ENCODE data around the gene PLXND1. TPM values are rescaled to one million over a fixed set of nuclear protein-coding genes. Genes with fewer than 3 reads are reported as not detected.
A peak's percentile ranks its signal among the peaks of the same experiment; 100 is the strongest.
"Not testable (repeated sequence)": the region's sequence is repeated elsewhere in the genome, so short reads cannot be mapped to it uniquely, and the experiment has no call there.

Gene PLXND1
- 68.0 and 68.9 TPM in 2 replicates for total RNA-seq (2014; rRNA removed; shearing (Covaris generic))

GRCh38 chr3:129606636-129607390 is at the start of gene PLXND1:
Gene PLXND1, minus strand, starts transcription at chr3:129606676. Its CDS starts 37 bp downstream, at chr3:129606639.
- peak; percentile 70 for DNase-seq (ENCODE audit: low read depth)

GRCh38 chr3:129655291-129655700 is 48.8 kb upstream of the PLXND1 start:
- DNase-seq (ENCODE audit: low read depth): no peak

DNA sequence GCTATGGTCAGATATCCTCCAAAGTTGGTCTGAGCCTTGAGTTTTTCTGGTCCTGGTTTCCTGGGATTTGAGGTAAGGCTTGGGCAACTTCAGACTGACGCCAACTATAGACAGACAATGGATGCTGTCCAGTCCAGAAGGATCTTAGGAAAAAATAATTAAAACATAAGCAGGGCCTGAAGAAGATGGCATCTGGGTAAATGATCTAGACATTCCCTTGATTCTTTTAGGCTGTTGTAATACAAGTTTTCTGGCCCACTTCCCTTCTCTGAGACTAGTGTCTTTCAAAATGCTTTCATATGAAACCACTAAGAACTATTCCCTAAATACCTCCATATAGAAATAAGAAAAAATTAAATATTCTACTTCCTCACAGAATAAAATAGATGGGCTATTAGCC is 47.7 kb upstream of the PLXND1 start:
- peak; percentile 12 for DNase-seq (ENCODE audit: low read depth)

DNA sequence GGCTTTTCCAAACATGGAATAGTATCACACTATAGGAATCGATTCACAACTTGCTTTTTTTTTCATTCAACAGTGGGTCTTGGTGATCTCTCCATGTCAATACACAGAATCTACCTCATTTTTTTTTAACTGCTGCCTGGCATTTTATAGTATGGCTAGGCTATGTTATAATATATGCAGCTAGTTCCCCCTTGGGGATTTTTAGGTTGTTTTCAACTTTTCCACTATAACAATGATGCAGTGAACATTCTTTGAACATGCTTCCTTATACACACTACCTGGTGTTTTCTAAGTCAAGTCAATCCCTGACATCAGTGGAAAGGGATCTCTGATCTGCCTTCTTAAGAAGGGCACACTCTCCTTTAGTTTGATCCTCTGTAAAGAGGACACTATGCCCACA is 46.5 kb upstream of the PLXND1 start:
- no peak for DNase-seq (ENCODE audit: low read depth)

GRCh38 chr3:129651435-129652202 is 45.1 kb upstream of the PLXND1 start:
- peak; percentile 95 for DNase-seq (ENCODE audit: low read depth)

GRCh38 chr3:129650256-129650872 is 43.9 kb upstream of the PLXND1 start:
- DNase-seq (ENCODE audit: low read depth): peak; percentile 71

- DNase-seq (ENCODE audit: low read depth): no peak
Measured at GRCh38 chr3:129648391-129648790, 41.9 kb upstream of the PLXND1 start.

GRCh38 chr3:129645286-129645685 is 38.8 kb upstream of the PLXND1 start:
- DNase-seq (ENCODE audit: low read depth): no peak

DNA sequence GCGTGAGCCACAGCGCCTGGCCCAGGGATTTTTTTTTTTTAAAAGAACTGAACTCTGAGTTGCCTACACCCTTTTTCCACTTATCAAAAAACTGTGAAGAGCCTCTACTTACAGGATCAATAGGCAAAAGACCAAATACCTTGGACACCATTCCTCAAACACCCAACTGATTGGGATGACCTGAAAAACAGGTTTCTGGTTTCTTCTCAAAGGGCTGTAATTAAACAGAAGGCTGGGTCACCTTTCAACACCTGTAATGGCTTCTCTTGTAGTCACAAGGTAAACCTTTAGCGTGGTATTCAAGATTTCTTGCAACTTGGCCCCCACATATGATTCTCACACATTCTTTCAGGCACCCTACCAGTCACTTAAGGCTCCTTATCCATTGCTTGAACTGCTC is 38.4 kb upstream of the PLXND1 start:
- DNase-seq (ENCODE audit: low read depth): no peak

- DNase-seq (ENCODE audit: low read depth): not testable (repeated sequence)
Measured at GRCh38 chr3:129641567-129642260, 35.2 kb upstream of the PLXND1 start.

DNA sequence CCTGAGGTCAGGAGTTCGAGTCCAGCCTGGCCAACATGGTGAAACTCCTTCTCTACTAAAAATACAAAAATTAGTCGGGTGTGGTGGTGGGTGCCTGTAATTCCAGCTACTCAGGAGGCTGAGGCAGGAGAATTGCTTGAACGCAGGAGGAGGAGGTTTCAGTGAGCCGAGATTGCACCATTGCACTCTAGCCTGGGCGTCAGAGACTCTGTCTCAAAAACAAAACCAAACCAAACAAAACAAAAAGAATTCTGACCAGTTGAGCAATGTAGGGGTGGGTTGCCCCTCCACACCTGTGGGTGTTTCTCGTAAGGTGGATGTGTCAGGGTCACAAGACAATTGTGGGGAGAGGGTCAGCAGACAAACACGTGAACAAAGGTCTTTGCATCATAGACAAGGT is 34.5 kb upstream of the PLXND1 start:
- not testable (repeated sequence) for DNase-seq (ENCODE audit: low read depth)

DNA sequence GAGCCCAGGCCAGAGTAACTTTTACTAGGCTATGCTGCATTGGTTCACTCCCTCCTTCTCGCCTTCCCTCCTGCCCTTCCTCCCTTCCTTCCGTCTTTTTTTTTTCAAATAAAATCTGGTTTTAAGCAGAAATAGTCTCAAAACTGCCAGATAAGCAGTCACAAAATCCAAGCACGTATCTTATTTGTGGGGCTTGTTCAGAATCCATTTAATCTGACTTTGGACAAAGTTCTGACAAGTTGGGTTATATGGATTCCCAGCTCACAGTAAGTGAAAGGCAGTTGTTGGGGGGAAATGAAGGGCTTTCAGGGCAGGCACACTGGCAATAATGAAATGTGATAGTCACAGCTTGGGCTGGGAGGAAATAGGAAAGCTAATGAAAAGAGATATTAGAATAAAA is 32.0 kb upstream of the PLXND1 start:
- no peak for DNase-seq (ENCODE audit: low read depth)

GRCh38 chr3:129636082-129636481 is 29.6 kb upstream of the PLXND1 start:
- DNase-seq (ENCODE audit: low read depth): no peak

DNA sequence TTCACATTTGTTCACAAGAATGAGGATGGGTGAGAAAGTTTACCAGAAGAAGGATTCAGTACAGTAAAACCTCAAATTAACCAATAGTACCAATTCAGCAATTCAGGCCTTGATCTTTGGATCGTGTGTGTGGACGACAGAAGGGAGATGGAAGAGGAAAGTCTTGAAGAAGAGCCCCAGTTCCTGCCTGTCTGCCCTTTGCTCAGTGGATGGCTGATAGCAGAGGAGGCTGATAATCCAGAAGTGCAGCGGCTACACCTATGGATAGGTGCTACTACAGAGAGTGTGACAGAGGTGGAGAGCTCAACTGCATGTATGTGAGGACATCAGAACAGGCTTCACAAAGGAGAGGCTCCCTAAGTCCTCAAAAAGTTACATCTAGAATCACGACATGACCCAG is 29.2 kb upstream of the PLXND1 start:
- no peak for DNase-seq (ENCODE audit: low read depth)

GRCh38 chr3:129633751-129634481 is 27.4 kb upstream of the PLXND1 start:
- no peak for DNase-seq (ENCODE audit: low read depth)

GRCh38 chr3:129632977-129633376 is 26.5 kb upstream of the PLXND1 start:
- DNase-seq (ENCODE audit: low read depth): no peak

- no peak for DNase-seq (ENCODE audit: low read depth)
Measured at GRCh38 chr3:129632556-129632955, 26.1 kb upstream of the PLXND1 start.

DNA sequence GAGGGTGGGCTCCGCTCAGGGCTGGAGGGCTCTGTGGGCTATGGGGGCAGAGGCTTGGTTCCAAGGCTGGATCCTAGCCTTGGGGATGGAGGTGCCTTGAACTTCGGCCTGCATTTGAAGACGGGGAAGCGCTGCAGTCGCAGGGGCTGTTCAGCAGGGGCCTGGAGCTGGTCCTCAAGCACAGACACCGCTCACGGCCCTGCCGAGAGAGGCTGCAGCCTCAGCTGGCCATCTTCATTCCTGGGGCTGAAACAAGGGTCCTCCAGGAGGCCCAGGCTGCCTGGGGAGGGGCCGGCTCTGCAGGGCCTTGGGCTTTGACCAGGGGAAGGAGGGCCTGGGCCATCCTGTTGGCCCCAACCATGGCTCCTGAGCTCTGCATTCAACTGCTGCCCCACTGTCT is 25.6 kb upstream of the PLXND1 start:
- DNase-seq (ENCODE audit: low read depth): no peak

DNA sequence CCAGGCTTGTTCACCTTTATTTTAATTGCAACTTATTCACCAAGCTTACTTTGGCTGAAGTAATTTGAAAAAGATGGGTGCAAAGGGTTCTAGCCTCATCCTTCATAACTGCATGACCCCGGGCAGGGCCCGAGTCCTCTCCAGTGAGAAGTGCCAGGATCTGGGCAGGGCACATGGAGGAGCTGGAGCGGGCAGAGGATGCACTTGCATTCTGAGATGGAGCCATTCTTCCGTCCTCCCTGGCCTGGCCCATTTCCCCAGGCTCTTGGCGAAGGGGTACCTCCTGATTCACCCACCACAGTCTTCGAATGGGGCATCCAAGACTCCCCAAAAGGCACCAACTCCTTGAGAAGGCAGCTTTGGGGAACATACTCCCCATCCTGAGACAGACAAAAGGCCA is 22.5 kb upstream of the PLXND1 start:
- no peak for DNase-seq (ENCODE audit: low read depth)

- DNase-seq (ENCODE audit: low read depth): no peak
Measured at GRCh38 chr3:129628169-129628522, 21.7 kb upstream of the PLXND1 start.

Measured in RPMI7951 (cell line).